Coronary artery (tissue), 2 donors: Measurements from ENCODE around the gene GALM.
A peak's percentile ranks its signal among the peaks of the same experiment; 100 is the strongest.
"Not testable (repeated sequence)": the region's sequence is repeated elsewhere in the genome, so short reads cannot be mapped to it uniquely, and the experiment has no call there.

Experiments used
- DNase-seq: peaks from one replicate; pipeline ENCODE4 v3.0.0-alpha.2; 2017; ENCODE audit warnings: low spot score
- H3K27ac ChIP-seq, 2 donors: fragments of 200-600 bp; sonication (generic); one replicate each; pipeline ENCODE4 v1.5.1; 2016 to 2019
- H3K4me3 ChIP-seq: fragments of 200-600 bp; sonication (generic); 2 replicates; pipeline ENCODE4 v1.5.1; 2016; ENCODE audit warnings: mild to moderate bottlenecking, moderate library complexity
- TF ChIP-seq, protein P1 (sequence below): fragments of 200-600 bp; sonication (generic); IDR thresholded peaks from one replicate; pipeline ENCODE4 v1.5.1; 2019; ENCODE audit warnings: antibody characterized with exemption

GALM gene

DNA sequence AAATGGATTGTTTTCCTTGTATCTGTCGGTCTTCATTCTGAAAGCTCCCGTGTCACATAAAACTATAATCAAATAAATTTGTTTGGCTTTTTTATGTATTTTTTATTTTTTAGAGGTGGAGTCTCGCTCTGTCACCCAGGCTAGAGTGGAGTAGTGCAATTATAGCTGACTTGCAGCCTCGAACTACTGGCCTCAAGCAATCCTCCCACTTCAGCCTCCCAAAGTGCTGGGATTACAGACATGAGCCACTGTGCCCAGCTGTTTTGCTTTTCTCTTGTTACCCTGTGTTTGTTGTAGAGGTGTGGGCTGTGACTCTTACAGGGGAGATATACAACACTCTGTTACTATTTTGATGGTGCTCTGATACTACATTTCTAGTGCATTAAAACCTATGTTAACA lies 2.2 kb downstream of the GALM start:
- DNase-seq: no peak
- H3K4me3 ChIP-seq: peak overlapping the region; percentile 82
- peak overlapping the region in 1 of 2 donors; percentile 85 for H3K27ac ChIP-seq
- TF ChIP-seq, protein P1, sequence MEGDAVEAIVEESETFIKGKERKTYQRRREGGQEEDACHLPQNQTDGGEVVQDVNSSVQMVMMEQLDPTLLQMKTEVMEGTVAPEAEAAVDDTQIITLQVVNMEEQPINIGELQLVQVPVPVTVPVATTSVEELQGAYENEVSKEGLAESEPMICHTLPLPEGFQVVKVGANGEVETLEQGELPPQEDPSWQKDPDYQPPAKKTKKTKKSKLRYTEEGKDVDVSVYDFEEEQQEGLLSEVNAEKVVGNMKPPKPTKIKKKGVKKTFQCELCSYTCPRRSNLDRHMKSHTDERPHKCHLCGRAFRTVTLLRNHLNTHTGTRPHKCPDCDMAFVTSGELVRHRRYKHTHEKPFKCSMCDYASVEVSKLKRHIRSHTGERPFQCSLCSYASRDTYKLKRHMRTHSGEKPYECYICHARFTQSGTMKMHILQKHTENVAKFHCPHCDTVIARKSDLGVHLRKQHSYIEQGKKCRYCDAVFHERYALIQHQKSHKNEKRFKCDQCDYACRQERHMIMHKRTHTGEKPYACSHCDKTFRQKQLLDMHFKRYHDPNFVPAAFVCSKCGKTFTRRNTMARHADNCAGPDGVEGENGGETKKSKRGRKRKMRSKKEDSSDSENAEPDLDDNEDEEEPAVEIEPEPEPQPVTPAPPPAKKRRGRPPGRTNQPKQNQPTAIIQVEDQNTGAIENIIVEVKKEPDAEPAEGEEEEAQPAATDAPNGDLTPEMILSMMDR: no peak

- no peak for DNase-seq
- no peak overlapping the region for H3K4me3 ChIP-seq
Measured at GRCh38 chr2:38668779-38669479, 3.0 kb downstream of the GALM start.

DNA sequence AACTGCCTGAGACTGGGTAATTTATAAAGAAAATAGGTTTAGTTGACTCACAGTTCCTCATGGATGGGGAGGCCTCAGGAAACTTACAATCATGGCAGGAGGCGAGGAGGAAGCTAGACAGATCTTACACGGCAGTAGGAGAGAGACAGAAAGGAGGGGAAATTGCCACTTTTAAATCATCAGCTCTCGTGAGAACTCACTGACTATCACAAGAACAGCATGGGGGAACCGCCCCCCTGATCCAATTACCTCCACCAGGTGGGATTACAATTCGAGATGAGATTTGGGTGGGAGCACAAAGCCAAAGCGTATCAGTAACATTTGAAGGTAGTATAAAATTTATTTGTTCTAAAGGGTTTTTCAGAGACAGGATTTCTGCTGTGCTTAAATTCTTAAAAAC lies 5.4 kb downstream of the GALM start:
- no peak for DNase-seq
- Histone ChIP-seq H3K4me3 (no peak overlapping the region), H3K27ac (no peak overlapping the region)
- TF ChIP-seq, protein P1: no peak

More at GRCh38 chr2:38668779-38669479, 3.0 kb downstream of the GALM start:
- TF ChIP-seq, protein P1: no peak
- no peak overlapping the region for H3K27ac ChIP-seq

GRCh38 chr2:38671946-38672345 lies 6.0 kb downstream of the GALM start:
- DNase-seq: no peak
- Histone ChIP-seq H3K27ac (no peak overlapping the region), H3K4me3 (no peak overlapping the region)
- TF ChIP-seq, protein P1: no peak

DNA sequence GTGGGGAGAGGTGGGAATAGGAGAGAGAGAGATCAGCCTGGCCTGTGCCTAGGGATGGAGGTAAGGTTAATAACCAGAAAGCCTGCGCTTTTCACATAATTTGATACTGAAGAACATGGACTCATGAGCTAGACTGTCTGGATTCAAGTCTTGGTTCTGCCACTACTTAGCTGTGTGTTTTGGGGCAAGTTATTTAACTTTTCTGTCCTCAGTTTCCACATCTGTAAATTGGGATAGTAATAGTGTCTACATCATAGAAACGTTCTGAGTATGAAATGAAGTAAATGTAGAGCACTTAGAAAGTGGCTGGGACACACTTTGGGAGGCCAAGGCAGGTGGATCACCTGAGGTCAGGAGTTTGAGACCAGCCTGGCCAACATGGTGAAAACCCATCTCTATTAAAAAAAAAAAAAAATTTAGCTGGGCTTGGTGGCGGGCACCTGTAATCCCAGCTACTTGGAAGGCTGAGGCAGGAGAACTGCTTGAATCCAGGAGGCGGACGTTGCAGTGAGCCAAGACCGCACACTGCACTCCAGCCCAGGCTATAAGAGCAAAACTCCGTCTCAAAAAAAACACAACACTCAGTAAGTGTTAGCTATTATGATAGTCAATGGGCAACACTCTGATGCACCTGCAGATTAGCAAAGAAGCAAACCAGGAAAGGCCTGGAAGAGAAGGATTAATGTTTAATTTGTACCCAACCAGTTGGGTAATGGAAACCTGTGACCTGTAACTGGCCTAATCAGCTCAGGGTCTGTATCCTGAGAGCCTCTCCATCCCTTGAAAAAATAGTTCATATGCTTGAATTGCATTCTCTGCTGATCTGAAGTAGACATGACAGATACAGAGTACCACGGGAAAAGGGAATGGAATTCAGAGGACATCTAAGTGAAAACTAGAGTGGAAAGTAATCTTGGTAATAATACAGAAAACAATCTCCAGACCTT lies 6.8 kb downstream of the GALM start:
- no peak overlapping the region for H3K4me3 ChIP-seq
- no peak for DNase-seq
- no peak overlapping the region for H3K27ac ChIP-seq
- TF ChIP-seq, protein P1: no peak

DNA sequence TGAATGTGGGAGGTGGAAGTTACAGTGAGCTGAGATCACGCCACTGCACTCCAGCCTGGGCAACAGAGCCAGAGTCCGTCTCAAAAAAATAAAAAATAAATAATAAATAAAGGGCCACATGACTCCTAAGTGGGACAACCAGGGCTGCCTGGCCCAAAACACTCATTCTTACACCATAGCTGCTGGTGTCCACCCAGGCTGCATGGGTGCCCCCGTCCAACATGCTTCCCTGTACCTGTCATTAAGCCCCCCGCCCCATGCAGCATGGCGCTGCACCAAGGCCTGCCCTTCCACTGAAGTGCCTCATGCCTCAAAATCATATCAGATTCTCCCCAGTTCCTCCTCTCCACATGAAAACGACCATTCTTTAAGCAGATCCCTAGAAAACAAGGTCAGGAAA lies 10.8 kb downstream of the GALM start:
- no peak for DNase-seq
- TF ChIP-seq, protein P1: no peak
- Histone ChIP-seq H3K4me3 (no peak overlapping the region), H3K27ac (no peak overlapping the region)

DNA sequence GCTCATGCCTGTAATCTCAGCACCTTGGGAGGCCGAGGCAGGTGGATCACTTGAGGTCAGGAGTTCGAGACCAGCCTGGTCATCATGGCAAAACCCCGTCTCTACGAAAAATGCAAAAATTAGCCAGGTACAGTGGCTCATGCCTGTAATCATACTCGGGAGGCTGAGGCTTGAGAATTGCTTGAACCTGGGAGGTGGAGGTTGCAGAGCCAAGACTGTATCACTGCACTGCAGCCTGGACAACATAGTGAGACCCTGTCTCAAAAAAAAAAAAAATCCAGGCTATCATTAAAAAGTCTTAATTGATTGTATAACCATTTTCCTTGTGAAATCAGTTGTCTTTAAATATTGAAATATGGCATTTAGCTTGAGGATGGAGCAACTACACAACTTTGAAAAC lies 15.0 kb downstream of the GALM start:
- not testable (repeated sequence) for DNase-seq, H3K27ac ChIP-seq, H3K4me3 ChIP-seq
